SJCRH30 (cell line): ENCODE results near the gene SOX18. TPM values are rescaled to one million over a fixed set of nuclear protein-coding genes. Genes with fewer than 3 reads are reported as not detected.
A peak's percentile ranks its signal among the peaks of the same experiment; 100 is the strongest.

Source experiments
- DNase-seq, 2 experiments: peaks; one replicate each; pipeline ENCODE4 v3.0.0-alpha.2; 2015 to 2020
- H3K27ac ChIP-seq: fragments of 250-450 bp; sonication (Bioruptor Pico); 2 replicates; pipeline ENCODE4 v1.5.1; 2020; ENCODE audit warnings: mild to moderate bottlenecking, moderate library complexity
- H3K27me3 ChIP-seq: fragments of 250-450 bp; sonication (Bioruptor Pico); 2 replicates; pipeline ENCODE4 v1.5.1; 2020; ENCODE audit warnings: mild to moderate bottlenecking, moderate library complexity
- H3K36me3 ChIP-seq: fragments of 250-450 bp; sonication (Bioruptor Pico); 2 replicates; pipeline ENCODE4 v1.5.1; 2020; ENCODE audit warnings: mild to moderate bottlenecking, moderate library complexity
- H3K4me1 ChIP-seq: fragments of 250-450 bp; sonication (Bioruptor Pico); 2 replicates; pipeline ENCODE4 v1.5.1; 2020; ENCODE audit warnings: mild to moderate bottlenecking, moderate library complexity
- H3K4me3 ChIP-seq: fragments of 250-450 bp; sonication (Bioruptor Pico); 2 replicates; pipeline ENCODE4 v1.5.1; 2020; ENCODE audit warnings: mild to moderate bottlenecking, moderate library complexity
- H3K9me3 ChIP-seq: fragments of 250-450 bp; sonication (Bioruptor Pico); replicated peaks from 2 replicates; pipeline ENCODE4 v1.5.1; 2020; ENCODE audit warnings: mild to moderate bottlenecking, moderate library complexity
- total RNA-seq: library from RNA; depleted of rRNA; stranded (reverse); fragments of >200 nt; shearing (Covaris generic); gene quantifications from 2 replicates; pipeline ENCODE4 v1.2.3, GENCODE V29; 2014

Gene SOX18
- total RNA-seq, 1 experiment from 2014 or later, result 0.14 TPM

DNA sequence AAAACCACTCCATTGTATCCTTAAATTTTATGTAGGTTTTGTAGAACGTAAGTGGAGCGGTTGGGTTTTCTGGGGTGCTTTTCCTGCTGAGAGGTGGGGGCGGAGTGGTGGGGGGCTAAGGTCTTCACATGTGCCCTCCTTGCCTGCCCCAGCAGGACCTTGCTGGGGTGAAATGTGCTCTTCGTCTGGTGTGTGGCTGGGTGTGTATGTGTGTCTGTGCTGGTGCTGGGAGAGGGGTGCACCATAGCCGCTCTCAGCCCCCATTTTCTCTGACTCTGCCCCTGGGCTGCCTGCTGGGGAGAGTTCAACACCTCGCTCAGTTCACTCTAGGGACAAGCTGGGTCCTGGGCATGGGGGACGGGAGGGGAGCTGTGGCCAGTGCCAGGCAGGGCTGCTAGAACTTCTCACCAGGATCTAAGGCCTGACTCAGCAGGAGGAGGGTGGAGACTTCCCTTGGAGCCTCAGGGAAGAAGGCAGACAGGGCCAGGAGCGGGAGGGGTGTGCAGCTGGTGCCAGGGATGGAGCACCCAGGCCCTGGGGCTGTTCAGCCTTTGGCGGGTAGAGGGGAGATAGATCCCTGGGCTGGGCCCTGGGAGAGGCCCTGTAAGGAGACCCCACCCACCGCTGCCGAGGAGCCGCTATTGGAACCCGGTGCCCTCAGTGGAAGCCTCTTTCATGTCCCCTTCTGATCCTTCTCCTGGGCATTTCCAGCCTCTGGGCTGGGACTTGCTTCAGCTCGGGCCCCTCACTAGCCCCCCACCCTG lies 4.8 kb downstream of the SOX18 start:
- Histone ChIP-seq H3K27ac (no peak overlapping the region), H3K4me1 (peaks cover 20% of the 10 kb centered on the region), H3K27me3 (peaks cover 24% of the 10 kb centered on the region), H3K36me3 (no peaks in the 10 kb centered on the region), H3K4me3 (no peak overlapping the region), H3K9me3 (no peaks in the 10 kb centered on the region)
- peak; percentile 70 to 73 for DNase-seq

DNA sequence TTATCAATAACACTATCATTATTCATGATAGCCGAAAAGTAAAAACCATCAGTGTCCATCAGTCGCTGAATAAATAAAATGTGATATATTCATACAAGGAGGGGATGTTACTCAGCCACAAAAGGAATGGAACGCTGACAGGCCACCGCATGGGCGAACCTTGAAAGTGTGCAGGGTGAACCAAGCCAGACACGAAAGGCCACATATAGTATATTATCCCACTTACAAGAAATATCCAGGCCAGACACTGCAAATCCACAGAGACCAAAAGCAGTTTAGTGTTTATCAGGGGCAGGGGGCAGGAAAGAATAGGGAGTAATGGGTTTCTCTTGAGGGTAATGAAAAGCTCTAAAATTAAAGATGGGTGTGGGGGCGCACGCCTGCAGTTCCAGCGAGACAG lies 5.7 kb downstream of the SOX18 start:
- Histone ChIP-seq H3K4me3 (no peak overlapping the region), H3K36me3 (no peaks in the 10 kb centered on the region), H3K4me1 (peaks cover 24% of the 10 kb centered on the region), H3K27ac (no peak overlapping the region), H3K27me3 (peaks cover 24% of the 10 kb centered on the region), H3K9me3 (no peaks in the 10 kb centered on the region)
- no peak for DNase-seq

GRCh38 chr20:64042054-64042781 lies 7.2 kb downstream of the SOX18 start:
- Histone ChIP-seq H3K27ac (no peak overlapping the region), H3K27me3 (peaks cover 24% of the 10 kb centered on the region)

GRCh38 chr20:64041781-64042053 lies 7.7 kb downstream of the SOX18 start:
- no peak overlapping the region for H3K4me3 ChIP-seq
- peaks cover 24% of the 10 kb centered on the region for H3K27me3 ChIP-seq
- H3K36me3 ChIP-seq, result no peaks in the 10 kb centered on the region
- peaks cover 31% of the 10 kb centered on the region for H3K4me1 ChIP-seq
- H3K27ac ChIP-seq, result no peak overlapping the region
- no peaks in the 10 kb centered on the region for H3K9me3 ChIP-seq
- DNase-seq, result no peak

More at GRCh38 chr20:64042054-64042781, 7.2 kb downstream of the SOX18 start:
- no peak for DNase-seq
- H3K36me3 ChIP-seq, result no peaks in the 10 kb centered on the region
- no peaks in the 10 kb centered on the region for H3K9me3 ChIP-seq
- peaks cover 26% of the 10 kb centered on the region for H3K4me1 ChIP-seq
- H3K4me3 ChIP-seq, result no peak overlapping the region

DNA sequence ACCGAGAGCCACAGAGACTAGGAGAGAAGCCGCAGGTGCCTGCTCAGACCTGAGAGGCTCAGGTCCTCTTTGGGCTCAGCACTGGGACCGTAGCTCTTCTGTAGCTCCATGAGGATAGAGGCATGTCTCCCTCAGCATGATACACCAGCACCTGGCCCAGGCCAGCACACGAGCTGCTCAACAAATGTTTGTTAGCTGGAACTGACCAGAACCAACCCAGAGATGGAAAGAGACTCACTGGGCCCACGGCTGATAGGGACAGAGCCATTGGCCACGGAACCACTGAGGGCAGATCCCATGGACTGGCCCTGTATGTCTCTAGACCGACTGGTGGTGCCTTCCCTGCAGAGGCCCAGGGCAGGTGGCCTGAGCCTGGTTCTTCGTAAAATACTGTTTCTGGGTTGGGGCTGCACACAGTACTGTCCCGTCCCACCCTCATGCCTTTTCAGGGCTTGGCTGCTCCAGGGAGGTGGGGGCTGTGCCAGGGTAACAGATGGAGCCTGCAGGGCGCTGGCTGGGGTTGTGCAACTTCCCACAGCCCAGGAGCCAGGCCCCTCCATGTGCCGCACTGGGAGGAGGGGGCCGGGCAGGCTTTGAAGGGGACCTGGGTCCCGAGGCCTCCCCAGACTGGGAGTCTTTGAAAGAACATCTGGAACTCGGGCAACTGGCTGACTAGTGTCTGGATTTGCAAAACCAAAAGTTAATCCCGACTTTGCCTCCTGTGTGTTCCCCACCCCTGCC lies 8.2 kb downstream of the SOX18 start:
- Histone ChIP-seq H3K27me3 (peaks cover 20% of the 10 kb centered on the region), H3K9me3 (no peaks in the 10 kb centered on the region), H3K4me1 (peaks cover 36% of the 10 kb centered on the region), H3K4me3 (no peak overlapping the region), H3K36me3 (no peaks in the 10 kb centered on the region), H3K27ac (no peak overlapping the region)
- DNase-seq, result peak; percentile 44 to 54

GRCh38 chr20:64040231-64041039 lies 9.0 kb downstream of the SOX18 start:
- Histone ChIP-seq H3K4me1 (peaks cover 41% of the 10 kb centered on the region), H3K27me3 (peaks cover 19% of the 10 kb centered on the region), H3K4me3 (no peak overlapping the region), H3K36me3 (no peaks in the 10 kb centered on the region), H3K27ac (no peak overlapping the region), H3K9me3 (no peaks in the 10 kb centered on the region)
- no peak for DNase-seq

DNA sequence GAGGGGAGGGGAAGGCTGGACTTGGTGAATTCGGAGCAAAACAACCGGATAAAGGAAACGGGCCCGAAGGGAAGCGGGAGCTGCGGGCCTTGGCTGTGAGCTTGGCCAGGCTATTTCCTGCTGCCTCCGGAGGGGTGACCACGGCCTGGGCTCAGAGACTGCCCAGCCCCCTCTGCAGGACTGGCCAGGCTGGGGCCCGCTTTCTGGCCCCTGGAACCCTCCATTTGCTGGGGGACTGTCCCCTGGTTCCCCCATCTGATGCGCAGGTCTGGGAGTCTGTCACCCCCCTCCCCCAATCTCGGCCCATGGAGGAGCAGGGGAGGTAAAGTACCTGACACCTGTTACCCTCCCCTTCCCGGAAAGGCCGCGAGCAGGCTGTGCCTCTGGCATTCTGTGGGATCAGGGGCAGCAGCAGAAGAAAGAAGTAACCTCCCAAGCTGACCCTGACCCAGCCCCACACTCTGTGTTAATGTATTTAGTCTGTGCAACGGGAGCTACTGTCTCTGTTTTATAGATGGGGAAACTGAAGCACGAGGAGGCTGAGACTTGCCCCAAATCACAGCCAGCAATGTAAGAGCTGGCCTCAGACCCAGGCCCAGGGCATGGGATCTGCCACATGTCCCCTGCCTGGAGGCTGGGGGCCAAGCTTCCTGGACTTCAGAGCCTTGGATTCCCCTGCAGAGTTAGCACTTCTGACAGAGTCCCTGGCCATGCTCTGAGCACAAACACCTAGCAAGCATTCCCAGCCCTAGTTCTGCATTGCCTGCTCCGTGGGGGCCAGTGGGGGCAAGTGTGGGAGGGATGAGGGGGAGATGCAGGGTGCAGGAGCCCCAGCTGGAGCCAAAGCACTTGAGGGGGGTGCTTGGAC lies 9.9 kb downstream of the SOX18 start:
- Histone ChIP-seq H3K27me3 (peaks cover 19% of the 10 kb centered on the region), H3K36me3 (peaks cover 5% of the 10 kb centered on the region; the same call in 1 of the 2 replicates), H3K4me3 (peak overlapping the region; percentile 41), H3K9me3 (no peaks in the 10 kb centered on the region), H3K27ac (no peak overlapping the region), H3K4me1 (peaks cover 34% of the 10 kb centered on the region)
- DNase-seq, result no peak

DNA sequence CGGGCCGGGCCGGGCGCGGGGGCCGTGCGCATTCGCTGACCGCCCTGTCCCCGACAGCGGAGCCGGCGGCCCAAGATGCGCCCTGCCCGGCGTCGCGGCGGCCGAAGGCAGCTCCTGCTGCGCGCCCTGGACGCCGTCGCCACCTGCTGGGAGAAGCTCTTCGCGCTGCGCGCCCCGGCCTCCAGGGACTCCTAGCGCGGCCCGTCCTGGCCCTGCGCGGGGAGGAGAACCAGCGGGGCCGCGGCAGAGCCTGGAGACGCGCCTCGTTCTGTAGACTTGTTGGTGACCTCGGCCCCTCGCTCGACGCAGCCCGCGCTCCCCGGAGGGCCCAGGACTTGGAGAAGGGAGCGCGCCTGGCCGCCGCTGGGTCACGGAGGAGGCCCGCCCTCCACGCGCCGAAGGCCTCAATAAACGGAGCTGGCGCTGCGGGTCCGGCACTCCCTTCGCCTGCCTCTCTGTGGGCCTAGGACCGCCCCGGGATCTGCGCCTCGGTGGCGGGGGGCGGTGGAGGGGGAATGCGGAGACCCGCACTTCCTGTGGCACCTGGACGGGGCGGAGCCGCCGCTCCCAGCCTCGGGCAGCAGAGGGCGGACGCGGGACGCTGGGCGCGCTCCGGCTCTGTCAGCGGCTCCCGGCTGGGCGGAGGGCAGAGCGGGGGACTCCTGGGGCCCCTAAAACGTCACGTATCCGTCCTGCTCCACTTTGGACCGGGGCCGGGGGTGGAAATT lies 10.7 kb downstream of the SOX18 start:
- peaks cover 19% of the 10 kb centered on the region for H3K27me3 ChIP-seq

DNA sequence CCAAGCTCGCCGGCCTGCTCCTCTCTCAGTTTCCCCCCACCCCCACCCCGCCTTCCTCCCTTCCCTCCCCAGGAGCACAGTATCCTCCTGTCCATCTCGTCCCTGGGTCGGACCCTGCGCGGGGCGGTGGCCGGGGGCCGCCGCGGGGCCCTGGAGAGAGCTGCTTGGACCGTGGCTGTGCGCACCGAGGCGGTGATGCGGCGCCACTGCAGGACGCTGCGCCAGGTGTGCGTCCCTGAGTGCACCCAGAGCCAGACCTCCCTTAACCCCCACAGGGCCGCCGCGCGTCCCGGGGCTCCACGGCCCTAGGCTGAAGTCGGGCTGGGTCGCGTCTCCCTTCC lies 11.2 kb downstream of the SOX18 start:
- H3K4me1 ChIP-seq, result peaks cover 33% of the 10 kb centered on the region
- peaks cover 19% of the 10 kb centered on the region for H3K27me3 ChIP-seq
- peaks cover 13% of the 10 kb centered on the region for H3K36me3 ChIP-seq
- H3K4me3 ChIP-seq, result no peak overlapping the region
- H3K27ac ChIP-seq, result no peak overlapping the region
- H3K9me3 ChIP-seq, result no peaks in the 10 kb centered on the region
- DNase-seq, result no peak

More for the DNA sequence above, 10.7 kb downstream of the SOX18 start:
- Histone ChIP-seq H3K9me3 (no peaks in the 10 kb centered on the region), H3K4me3 (peak overlapping the region; percentile 41), H3K4me1 (peaks cover 33% of the 10 kb centered on the region), H3K36me3 (peaks cover 9% of the 10 kb centered on the region), H3K27ac (no peak overlapping the region)
- peak; percentile 52 to 58 for DNase-seq

DNA sequence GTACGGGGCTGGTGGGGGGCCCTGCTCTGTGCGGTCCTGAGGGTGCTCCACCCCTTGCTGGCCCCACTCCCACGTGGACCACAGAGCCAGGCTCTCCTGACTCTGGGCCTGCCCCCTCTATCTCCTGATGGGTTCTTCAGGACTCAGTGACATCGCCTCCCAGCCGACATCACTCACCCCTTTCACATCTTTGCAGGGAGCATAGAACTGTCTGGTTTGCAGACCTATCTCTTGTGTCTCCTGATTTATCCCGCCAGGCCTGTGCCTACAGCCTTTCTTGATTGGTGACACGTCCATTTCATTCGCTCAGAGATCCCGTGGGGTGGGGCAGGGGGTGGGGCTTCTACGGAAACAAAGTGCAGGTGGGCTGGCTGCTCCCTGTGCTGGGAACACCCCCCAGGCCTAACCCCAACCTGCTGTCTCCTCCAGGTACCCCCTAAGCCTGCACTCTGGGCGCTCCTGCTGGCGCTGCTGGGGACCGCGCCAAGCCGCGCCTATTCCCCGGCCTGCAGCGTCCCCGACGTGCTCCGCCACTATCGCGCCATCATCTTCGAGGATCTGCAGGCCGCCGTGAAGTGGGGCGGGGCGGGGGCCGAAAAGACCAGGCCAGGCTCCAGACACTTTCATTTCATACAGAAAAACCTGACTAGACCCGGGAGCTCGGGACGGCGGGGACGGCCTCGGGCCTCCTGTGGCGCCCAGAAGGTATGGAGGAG lies 11.8 kb downstream of the SOX18 start:
- Histone ChIP-seq H3K9me3 (no peaks in the 10 kb centered on the region), H3K36me3 (peaks cover 16% of the 10 kb centered on the region), H3K27me3 (peaks cover 19% of the 10 kb centered on the region), H3K4me1 (peaks cover 33% of the 10 kb centered on the region), H3K27ac (no peak overlapping the region), H3K4me3 (no peak overlapping the region)
- DNase-seq, result no peak

- H3K4me3 ChIP-seq, result no peak overlapping the region
- no peaks in the 10 kb centered on the region for H3K9me3 ChIP-seq
- no peak for DNase-seq
- H3K27me3 ChIP-seq, result peaks cover 17% of the 10 kb centered on the region
- H3K36me3 ChIP-seq, result peaks cover 19% of the 10 kb centered on the region
- peaks cover 31% of the 10 kb centered on the region for H3K4me1 ChIP-seq
- H3K27ac ChIP-seq, result no peak overlapping the region
Observed at GRCh38 chr20:64037199-64037497, 12.3 kb downstream of the SOX18 start.

DNA sequence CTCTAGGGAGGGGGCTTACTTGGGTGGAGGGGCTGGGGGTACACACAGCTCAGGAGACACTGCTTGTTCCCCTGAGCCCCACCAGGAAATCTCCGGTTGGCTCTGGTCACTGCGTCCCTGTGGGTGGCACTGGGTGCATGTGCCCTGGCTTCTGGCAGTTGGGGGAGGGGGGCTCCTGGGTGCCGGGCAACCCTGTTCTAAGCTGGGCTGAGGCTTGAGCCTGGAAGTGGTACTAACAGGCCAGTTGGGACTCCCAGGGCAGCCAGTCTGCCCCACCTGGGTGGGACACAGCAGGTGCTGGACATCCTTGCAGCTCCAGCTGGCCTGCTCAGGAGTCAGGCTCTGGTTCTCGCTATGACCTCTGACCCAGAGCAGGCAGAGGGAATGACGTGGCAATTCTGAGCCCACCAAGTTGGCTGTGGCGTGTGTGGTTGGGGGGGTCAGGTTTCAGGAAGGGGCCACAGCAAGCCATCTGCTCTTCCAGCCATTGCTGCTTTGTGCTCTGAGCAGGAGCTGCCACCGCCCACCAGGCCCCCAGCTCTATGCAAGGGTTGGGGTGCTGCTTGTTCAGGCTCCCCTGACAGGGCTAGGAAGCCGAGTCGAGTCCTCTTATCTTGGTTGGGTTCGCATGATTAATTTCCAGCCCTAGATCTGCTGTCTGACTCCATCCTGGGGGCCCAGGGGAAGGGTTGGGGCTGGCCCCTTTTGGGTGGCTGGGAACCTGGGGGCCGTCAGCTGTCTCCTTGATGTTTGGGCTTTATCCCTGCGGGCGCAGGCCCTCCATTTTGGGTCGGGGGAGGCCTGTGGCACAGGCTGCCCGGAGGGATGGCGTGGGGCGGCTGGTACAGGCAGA lies 12.9 kb downstream of the SOX18 start:
- peaks cover 25% of the 10 kb centered on the region for H3K4me1 ChIP-seq
- H3K4me3 ChIP-seq, result no peak overlapping the region
- DNase-seq, result peak; percentile 80 to 83
- peaks cover 11% of the 10 kb centered on the region for H3K27me3 ChIP-seq
- H3K27ac ChIP-seq, result peak overlapping the region; percentile 9; the same call in 1 of the 2 replicates
- peaks cover 25% of the 10 kb centered on the region for H3K36me3 ChIP-seq
- no peaks in the 10 kb centered on the region for H3K9me3 ChIP-seq
